Stimulated activated CD4-positive, alpha-beta T cell treated with anti-CD3 and anti-CD28 coated beads, Interleukin-15, amount 100 ng/mL, for 24 hours (primary cell): ENCODE results near the gene MAD1L1.
A peak's percentile ranks its signal among the peaks of the same experiment; 100 is the strongest.

Source experiments
- DNase-seq: peaks from one replicate; pipeline ENCODE4 v3.0.0-alpha.2; 2020

MAD1L1 gene

GRCh38 chr7:2131800-2132199, 100.9 kb downstream of the MAD1L1 start:
- DNase-seq, result no peak

GRCh38 chr7:2131341-2131740, 101.4 kb downstream of the MAD1L1 start:
- no peak for DNase-seq

GRCh38 chr7:2130096-2130375, 102.7 kb downstream of the MAD1L1 start:
- no peak for DNase-seq

GRCh38 chr7:2129323-2130095, 103.2 kb downstream of the MAD1L1 start:
- DNase-seq, result no peak

GRCh38 chr7:2128601-2129322, 104.0 kb downstream of the MAD1L1 start:
- DNase-seq, result no peak

- DNase-seq, result no peak
Measured at GRCh38 chr7:2126621-2127020, 106.1 kb downstream of the MAD1L1 start.

GRCh38 chr7:2125931-2126330, 106.8 kb downstream of the MAD1L1 start:
- no peak for DNase-seq

- no peak for DNase-seq
Measured at GRCh38 chr7:2124604-2125345, 108.0 kb downstream of the MAD1L1 start.

- DNase-seq, result no peak
Measured at GRCh38 chr7:2123916-2124315, 108.8 kb downstream of the MAD1L1 start.

GRCh38 chr7:2123360-2123759, 109.4 kb downstream of the MAD1L1 start:
- DNase-seq, result no peak

- DNase-seq, result no peak
Measured at GRCh38 chr7:2122651-2123050, 110.1 kb downstream of the MAD1L1 start.

GRCh38 chr7:2120841-2121830, 111.6 kb downstream of the MAD1L1 start:
- no peak for DNase-seq

GRCh38 chr7:2120251-2120660, 112.5 kb downstream of the MAD1L1 start:
- DNase-seq, result peak; percentile 43

GRCh38 chr7:2118630-2119190, 114.0 kb downstream of the MAD1L1 start:
- no peak for DNase-seq

GRCh38 chr7:2118056-2118455, 114.7 kb downstream of the MAD1L1 start:
- DNase-seq, result no peak

- no peak for DNase-seq
Measured at GRCh38 chr7:2117646-2118045, 115.1 kb downstream of the MAD1L1 start.

- no peak for DNase-seq
Measured at GRCh38 chr7:2116989-2117591, 115.7 kb downstream of the MAD1L1 start.

- no peak for DNase-seq
Measured at GRCh38 chr7:2116448-2116810, 116.3 kb downstream of the MAD1L1 start.

GRCh38 chr7:2115760-2116447, 116.8 kb downstream of the MAD1L1 start:
- DNase-seq, result no peak

GRCh38 chr7:2114926-2115759, 117.6 kb downstream of the MAD1L1 start:
- DNase-seq, result no peak
